GM19467 (cell line): Measurements from ENCODE around the gene MAN1A1.

Source experiments
- ATAC-seq: cut with Tn5 transposase; IDR thresholded peaks from one replicate; pipeline ENCODE4 v1.9.1; 2021; ENCODE audit warnings: mild to moderate bottlenecking, moderate library complexity; ENCODE audit not compliant: unreplicated experiment

The MAN1A1 gene

DNA sequence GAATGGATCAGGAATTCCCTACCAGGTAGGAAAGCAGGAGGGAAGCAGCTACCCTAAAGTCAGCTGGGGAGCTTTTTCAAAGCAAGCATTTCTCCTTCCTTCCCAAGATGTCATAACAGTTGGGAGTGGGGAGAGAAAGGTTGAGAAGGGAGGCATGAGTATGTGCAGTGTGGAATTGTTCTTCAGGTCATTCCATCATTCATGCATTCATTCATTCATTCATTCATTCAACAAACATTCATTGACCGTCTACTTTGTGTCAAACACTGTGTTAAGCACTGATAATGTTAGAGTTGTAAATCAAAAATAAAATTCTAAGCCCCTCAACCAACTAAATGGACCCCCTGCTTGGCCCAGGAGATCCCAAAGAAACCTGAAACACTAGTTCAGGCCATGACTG lies 221.9 kb downstream of the MAN1A1 start:
- no peak for ATAC-seq
